ENCODE results near the gene LRRC41.
A peak's percentile ranks its signal among the peaks of the same experiment; 100 is the strongest.
"Not testable (repeated sequence)": the region's sequence is repeated elsewhere in the genome, so short reads cannot be mapped to it uniquely, and the experiment has no call there.

The LRRC41 gene

GRCh38 chr1:46303038-46303871, at the start of gene LRRC41, which contains the start of gene UQCRH:
Gene LRRC41 (minus strand): TSS chr1:46303616. CDS start chr1:46303322, 294 bp downstream.
Gene UQCRH (plus strand): TSS chr1:46303698. CDS start chr1:46303767, 69 bp downstream.
- DNase-seq (ENCODE audit: low read depth in 2 of 2), result peak; percentile 83 to 88

GRCh38 chr1:46352363-46352762, 48.9 kb upstream of the LRRC41 start:
- no peak for DNase-seq (ENCODE audit: low read depth in 2 of 2)

- no peak for DNase-seq (ENCODE audit: low read depth in 2 of 2)
These were observed 41.9 kb upstream of the LRRC41 start for GRCh38 chr1:46345281-46345680.

DNA sequence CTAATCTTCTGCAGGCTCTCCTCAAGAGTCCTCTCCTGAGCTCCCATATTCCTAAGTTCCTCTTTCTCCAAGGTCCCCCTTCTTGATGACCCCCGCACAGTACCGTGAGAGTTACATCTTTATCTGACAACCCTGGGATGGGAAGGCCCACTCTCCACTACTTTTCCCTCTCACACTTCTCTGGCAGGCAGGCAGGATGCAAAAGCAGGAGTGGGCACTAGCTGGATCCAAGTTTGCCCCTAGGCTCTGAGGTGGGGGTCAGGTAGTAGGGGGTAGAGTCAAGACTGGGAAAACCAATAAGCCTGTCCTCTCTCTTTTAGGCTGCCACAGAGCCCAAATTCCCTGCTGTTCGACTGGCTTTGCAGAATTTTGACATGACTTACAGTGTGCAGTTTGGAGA, 41.1 kb upstream of the LRRC41 start:
- no peak for DNase-seq (ENCODE audit: low read depth in 2 of 2)

DNA sequence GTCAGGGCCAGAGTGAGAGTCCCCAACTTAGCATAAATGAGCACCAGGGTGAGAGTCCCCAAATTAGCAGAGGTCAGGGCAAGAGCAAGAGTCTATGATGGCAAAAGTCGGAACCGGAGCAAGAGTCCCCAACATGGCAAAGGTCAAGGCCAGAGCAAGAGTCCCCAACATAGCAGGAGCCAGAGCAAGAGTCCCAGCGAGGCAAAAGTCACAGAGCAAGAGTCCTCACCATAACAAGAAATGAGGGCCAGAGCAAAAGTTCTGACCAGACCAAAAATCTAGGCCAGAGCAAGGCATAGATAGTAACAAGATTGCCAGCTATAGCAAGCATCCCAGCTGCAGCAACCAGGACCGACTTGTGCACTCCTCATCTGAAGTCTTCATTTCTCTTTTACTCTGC, 40.3 kb upstream of the LRRC41 start:
- no peak for DNase-seq (ENCODE audit: low read depth in 2 of 2)

GRCh38 chr1:46343351-46343695, 39.9 kb upstream of the LRRC41 start:
- DNase-seq (ENCODE audit: low read depth in 2 of 2), result no peak

DNA sequence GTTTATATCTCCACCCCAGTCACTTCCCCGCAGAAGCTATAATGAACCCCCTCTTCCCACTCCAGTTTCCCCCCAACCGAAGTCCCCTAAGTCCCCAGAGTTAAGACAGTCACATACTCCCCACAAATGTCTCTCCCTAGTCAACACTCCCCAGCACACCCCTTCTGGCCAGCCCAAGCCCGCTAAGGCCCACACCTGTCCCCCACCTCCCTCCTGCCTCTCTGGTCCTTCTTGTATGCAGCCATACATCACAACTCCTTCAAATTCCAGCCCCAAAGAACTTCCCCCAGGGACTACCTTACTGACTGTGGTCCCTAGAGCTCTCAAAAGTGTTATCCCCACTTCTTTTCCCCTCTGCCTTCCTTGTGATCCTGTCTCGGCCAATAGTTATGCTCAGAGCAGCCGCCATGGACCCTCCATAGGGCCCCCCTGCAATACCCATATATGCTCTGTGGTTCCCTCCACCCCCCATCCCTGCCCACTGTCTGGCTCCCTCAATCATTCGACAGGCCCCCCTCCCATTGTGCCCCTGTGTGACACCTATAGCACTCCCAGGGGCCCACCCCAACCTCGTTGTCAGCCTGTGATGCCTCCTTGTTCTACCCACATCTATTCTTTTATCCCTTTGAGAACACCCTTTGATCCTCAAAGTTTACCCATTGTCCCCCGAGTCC, 39.4 kb upstream of the LRRC41 start:
- no peak for DNase-seq (ENCODE audit: low read depth in 2 of 2)

DNA sequence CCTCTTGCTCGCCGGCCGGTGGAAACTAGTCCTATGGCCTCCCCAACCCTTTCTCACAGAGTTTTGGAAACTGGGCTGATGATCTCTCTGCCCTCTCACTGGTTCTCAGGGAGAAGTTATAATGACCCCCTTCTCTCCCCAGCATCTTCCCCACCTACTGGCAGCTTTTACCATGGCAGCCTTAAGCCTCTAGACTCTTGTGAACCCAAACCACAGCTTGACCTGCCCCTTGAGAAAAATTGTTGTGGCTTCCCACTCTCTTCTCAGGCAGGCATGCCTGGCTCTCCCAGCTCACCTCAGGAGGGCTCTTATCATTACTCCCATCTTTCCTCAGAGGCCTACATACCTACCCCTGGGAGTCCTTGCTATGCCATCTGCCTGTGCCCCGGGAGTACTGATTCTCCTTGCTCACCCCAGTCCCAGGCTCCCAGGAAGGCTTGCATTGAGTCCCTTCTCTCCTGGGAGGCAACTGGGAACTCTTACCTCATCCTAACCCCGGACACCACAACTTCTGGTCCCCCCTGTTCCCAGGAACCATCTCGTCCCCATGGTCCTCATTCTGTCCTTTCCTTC, 38.8 kb upstream of the LRRC41 start:
- no peak for DNase-seq (ENCODE audit: low read depth in 2 of 2)

- DNase-seq (ENCODE audit: low read depth in 2 of 2), result no peak
These were observed 38.0 kb upstream of the LRRC41 start for GRCh38 chr1:46341222-46342083.

GRCh38 chr1:46340404-46341221, 37.2 kb upstream of the LRRC41 start, which contains the start of gene NSUN4:
Gene NSUN4 (plus strand): TSS chr1:46340807. CDS start chr1:46340827, 20 bp downstream.
- peak; percentile 64 to 70 for DNase-seq (ENCODE audit: low read depth in 2 of 2)

- DNase-seq (ENCODE audit: low read depth in 2 of 2), result not testable (repeated sequence)
These were observed 34.0 kb upstream of the LRRC41 start for GRCh38 chr1:46337409-46337808.

DNA sequence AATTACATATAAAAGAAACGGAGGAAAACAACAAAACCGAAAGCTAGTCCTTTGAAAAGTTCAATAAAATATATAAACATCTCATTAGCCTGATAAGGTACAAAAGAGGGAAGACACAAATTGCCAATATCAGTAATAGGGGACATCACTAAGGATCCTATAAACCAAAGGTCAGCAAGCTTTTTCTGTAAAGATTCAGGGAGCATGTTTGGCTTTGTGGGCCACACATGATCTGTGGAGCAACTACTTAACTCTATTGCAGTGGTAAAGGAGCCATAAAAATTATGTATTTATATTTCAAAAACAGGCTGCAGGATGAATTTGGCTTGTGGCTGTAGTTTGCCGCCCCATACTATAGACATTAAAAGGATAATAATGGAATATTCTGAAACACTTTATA, 31.7 kb upstream of the LRRC41 start:
- no peak for DNase-seq (ENCODE audit: low read depth in 2 of 2)

DNA sequence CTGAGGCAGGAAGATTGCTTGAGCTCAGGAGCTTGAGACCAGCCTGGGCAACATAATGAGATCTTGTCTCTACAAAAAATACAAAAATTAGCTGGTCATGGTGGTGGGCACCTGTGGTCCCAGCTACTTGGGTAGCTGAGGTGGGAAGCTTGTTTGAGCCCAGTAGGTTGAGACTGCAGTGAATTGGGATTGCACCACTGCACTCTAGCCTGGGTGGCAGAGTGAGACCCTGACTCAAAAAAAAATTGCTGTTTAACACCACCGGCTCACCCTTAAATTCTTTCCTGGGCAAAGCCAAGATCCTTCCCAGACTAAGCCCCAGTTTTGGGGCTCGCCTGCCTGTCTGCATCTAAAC, 30.6 kb upstream of the LRRC41 start:
- no peak for DNase-seq (ENCODE audit: low read depth in 2 of 2)

- no peak for DNase-seq (ENCODE audit: low read depth in 2 of 2)
These were observed 30.0 kb upstream of the LRRC41 start for GRCh38 chr1:46333300-46334029.

DNA sequence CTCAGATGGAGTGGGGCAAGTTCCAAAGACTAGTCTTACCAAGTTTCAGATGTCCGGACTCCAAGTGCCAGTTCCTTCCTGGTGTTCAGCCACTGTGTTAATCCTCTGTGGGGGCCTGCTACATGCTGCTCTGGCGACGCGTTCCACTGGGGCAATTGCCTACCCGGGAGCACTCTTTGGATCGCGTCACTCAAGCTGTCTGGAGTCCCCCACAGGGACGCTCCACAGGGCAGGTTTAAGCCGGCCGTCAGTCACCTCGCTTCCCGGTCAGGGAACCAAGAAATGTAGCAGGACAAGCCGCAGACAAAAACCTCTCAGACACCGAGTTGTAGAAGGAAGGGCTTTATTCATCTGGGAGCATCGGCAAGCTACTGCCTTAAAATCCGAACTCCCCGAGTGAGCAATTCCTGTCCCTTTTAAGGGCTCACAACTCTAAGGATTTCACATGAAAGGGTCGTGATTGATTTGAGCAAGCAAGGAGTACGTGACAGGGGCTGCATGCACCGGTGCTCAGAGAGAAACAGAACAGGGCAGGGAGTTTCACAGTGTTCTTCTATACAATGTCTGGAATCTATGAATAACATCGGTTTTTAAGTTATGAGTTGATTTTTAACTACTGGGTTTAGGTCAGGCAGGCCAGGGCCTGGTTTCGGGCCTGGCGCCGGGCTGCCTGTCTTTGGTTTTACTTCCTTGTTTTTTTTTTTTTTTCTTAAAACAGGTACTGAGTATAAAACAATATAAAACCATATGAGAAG, 28.5 kb upstream of the LRRC41 start:
- DNase-seq (ENCODE audit: low read depth in 2 of 2), result not testable (repeated sequence)

DNA sequence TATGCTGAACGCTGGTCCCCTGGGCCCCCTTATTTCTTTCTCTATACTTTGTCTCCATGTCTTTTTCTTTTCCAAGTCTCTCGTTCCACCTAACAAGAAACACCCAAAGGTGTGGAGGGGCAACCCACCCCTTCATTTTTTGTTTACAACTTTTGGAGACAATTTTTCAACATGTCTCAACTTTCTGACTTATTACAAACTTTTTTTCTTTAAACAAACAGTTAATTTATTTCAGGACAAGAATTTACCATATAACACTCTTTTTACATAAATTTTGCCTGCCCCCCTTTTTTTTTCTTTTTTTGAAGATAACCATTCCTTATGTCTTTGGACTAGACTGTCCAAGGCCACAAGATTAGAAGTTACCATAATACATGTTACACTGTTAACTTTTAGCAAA, 27.0 kb upstream of the LRRC41 start:
- DNase-seq (ENCODE audit: low read depth in 2 of 2), result not testable (repeated sequence)

DNA sequence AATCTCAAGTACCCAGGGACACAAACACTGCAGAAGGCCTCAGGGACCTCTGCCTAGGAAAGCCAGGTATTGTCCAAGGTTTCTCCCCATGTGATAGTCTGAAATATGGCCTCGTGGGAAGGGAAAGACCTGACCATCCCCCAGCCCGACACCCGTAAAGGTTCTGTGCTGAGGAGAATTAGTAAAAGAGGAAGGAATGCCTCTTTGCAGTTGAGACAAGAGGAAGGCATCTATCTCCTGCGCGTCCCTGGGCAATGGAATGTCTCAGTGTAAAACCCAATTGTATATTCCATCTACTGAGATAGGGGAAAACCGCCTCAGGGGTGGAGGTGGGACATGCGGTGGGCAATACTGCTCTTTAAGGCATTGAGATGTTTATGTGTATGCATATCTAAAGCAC, 26.4 kb upstream of the LRRC41 start:
- not testable (repeated sequence) for DNase-seq (ENCODE audit: low read depth in 2 of 2)

GRCh38 chr1:46328182-46328581, 24.8 kb upstream of the LRRC41 start:
- not testable (repeated sequence) for DNase-seq (ENCODE audit: low read depth in 2 of 2)

DNA sequence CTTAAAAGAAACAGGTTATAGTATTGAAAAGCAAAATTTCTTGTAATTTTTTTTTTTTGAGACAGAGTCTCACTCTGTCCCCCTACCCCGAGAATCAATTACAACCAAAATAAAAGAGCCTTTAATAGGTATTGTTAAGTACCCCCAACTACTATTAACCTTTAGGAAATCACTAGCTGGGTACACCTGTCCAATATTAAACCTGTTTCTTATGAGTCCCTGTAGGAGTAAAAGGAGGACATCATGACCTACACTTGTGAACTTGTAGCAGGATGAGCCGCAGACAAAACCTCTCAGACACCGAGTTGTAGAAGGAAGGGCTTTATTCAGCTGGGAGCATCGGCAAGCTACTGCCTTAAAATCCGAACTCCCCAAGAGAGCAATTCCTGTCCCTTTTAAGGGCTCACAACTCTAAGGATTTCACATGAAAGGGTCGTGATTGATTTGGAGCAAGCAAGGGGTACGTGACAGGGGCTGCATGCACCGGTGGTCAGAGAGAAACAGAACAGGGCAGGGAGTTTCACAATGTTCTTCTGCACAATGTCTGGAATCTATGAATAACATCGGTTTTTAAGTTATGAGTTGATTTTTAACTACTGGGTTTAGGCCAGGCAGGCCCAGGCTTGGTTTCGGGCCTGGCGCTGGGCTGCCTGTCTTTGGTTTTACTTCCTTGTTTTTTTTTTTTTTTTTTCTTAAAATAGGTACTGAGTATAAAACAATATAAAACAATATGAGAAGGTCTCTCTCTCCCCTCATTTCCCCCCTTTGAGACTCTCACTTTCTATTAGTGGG, 22.1 kb upstream of the LRRC41 start:
- DNase-seq (ENCODE audit: low read depth in 2 of 2), result not testable (repeated sequence)

All from stimulated activated CD8-positive, alpha-beta memory T cell treated with anti-CD3 and anti-CD28 coated beads, Interleukin-15, amount 100 ng/mL, for 4 hours (primary cell).